H9 (cell line): Measurements from ENCODE around the gene SLC25A31. TPM values are rescaled to one million over a fixed set of nuclear protein-coding genes. Genes with fewer than 3 reads are reported as not detected.

Experiments
- DNase-seq: peaks from one replicate; pipeline ENCODE4 v3.0.0-alpha.2; 2017
- H2AFZ ChIP-seq: one replicate; pipeline ENCODE4 v1.6.1; 2013; ENCODE audit warnings: mild to moderate bottlenecking, low read length, control low read depth, moderate library complexity
- H2AK5ac ChIP-seq: 2 replicates; pipeline ENCODE4 v1.6.1; 2013; ENCODE audit warnings: low read length, control low read depth, mixed read lengths; ENCODE audit not compliant: insufficient read length
- H2BK120ac ChIP-seq: one replicate; pipeline ENCODE4 v1.6.1; 2013; ENCODE audit warnings: low read depth, mild to moderate bottlenecking, low read length, control low read depth, inconsistent platforms; ENCODE audit not compliant: poor library complexity, severe bottlenecking
- H2BK12ac ChIP-seq: 2 replicates; pipeline ENCODE4 v1.6.1; 2013; ENCODE audit warnings: low read length, control low read depth, mixed read lengths, low read depth; ENCODE audit not compliant: insufficient read length
- H2BK15ac ChIP-seq: 2 replicates; pipeline ENCODE4 v1.6.1; 2013; ENCODE audit warnings: low read depth, low read length, control low read depth
- H2BK20ac ChIP-seq: one replicate; pipeline ENCODE4 v1.6.1; 2013; ENCODE audit warnings: low read depth, mild to moderate bottlenecking, low read length, control low read depth, inconsistent platforms; ENCODE audit not compliant: poor library complexity, severe bottlenecking
- H2BK5ac ChIP-seq: 2 replicates; pipeline ENCODE4 v1.6.1; 2013; ENCODE audit warnings: low read length, control low read depth, mixed read lengths; ENCODE audit not compliant: insufficient read length
- H3K14ac ChIP-seq: 2 replicates; pipeline ENCODE4 v1.6.1; 2013; ENCODE audit warnings: low read length, control low read depth; ENCODE audit not compliant: insufficient read depth
- H3K18ac ChIP-seq: 2 replicates; pipeline ENCODE4 v1.6.1; 2013; ENCODE audit warnings: low read depth, mild to moderate bottlenecking, mixed read lengths, low read length, control low read depth; ENCODE audit not compliant: insufficient read length
- H3K23ac ChIP-seq: 2 replicates; pipeline ENCODE4 v1.6.1; 2013; ENCODE audit warnings: low read length, control low read depth, mixed read lengths, low read depth; ENCODE audit not compliant: insufficient read length
- H3K23me2 ChIP-seq: 2 replicates; pipeline ENCODE4 v1.6.1; 2013; ENCODE audit warnings: low read depth, mild to moderate bottlenecking, mixed read lengths, low read length, control low read depth; ENCODE audit not compliant: insufficient read length, poor library complexity, severe bottlenecking
- H3K27ac ChIP-seq: 2 replicates; pipeline ENCODE4 v1.5.1; 2013; ENCODE audit warnings: low read length, control low read depth, mixed read lengths, low read depth; ENCODE audit not compliant: insufficient read length
- H3K27me3 ChIP-seq: 2 replicates; pipeline ENCODE4 v1.6.1; 2013; ENCODE audit warnings: low read length, control low read depth, inconsistent platforms; ENCODE audit not compliant: insufficient read depth
- H3K4ac ChIP-seq: 2 replicates; pipeline ENCODE4 v1.6.1; 2013; ENCODE audit warnings: low read depth, mild to moderate bottlenecking, control low read depth, inconsistent platforms, low read length, moderate library complexity
- H3K4me1 ChIP-seq: 2 replicates; pipeline ENCODE4 v1.6.1; 2013; ENCODE audit warnings: low read length, control low read depth, inconsistent platforms; ENCODE audit not compliant: insufficient read depth
- H3K4me2 ChIP-seq: 2 replicates; pipeline ENCODE4 v1.6.1; 2013; ENCODE audit warnings: low read length, control low read depth, mixed read lengths; ENCODE audit not compliant: insufficient read length, insufficient read depth
- H3K56ac ChIP-seq: 2 replicates; pipeline ENCODE4 v1.6.1; 2013; ENCODE audit warnings: low read depth, mild to moderate bottlenecking, mixed read lengths, low read length, control low read depth; ENCODE audit not compliant: insufficient read length
- H3K79me1 ChIP-seq: 2 replicates; pipeline ENCODE4 v1.6.1; 2013; ENCODE audit warnings: low read depth, mild to moderate bottlenecking, moderate library complexity, low read length, control low read depth, inconsistent platforms; ENCODE audit not compliant: insufficient read depth, poor library complexity, severe bottlenecking
- H3K79me2 ChIP-seq: 2 replicates; pipeline ENCODE4 v1.6.1; 2013; ENCODE audit warnings: low read length, control low read depth, inconsistent platforms; ENCODE audit not compliant: insufficient read depth
- H3K9ac ChIP-seq: 2 replicates; pipeline ENCODE4 v1.6.1; 2013; ENCODE audit warnings: low read length, control low read depth, mixed read lengths; ENCODE audit not compliant: insufficient read length; ENCODE audit errors: extremely low read depth
- H3K9me3 ChIP-seq: one replicate; pipeline ENCODE4 v1.6.1; 2013; ENCODE audit warnings: low read depth, low read length, inconsistent platforms; ENCODE audit not compliant: control insufficient read depth
- H3T11ph ChIP-seq: one replicate; pipeline ENCODE4 v1.6.1; 2013; ENCODE audit warnings: mild to moderate bottlenecking, low read length, control low read depth, inconsistent platforms
- H4K20me1 ChIP-seq: one replicate; pipeline ENCODE4 v1.6.1; 2013; ENCODE audit not compliant: control insufficient read depth, insufficient read length, insufficient read depth
- H4K5ac ChIP-seq: 2 replicates; pipeline ENCODE4 v1.6.1; 2013; ENCODE audit warnings: low read depth, mild to moderate bottlenecking, mixed read lengths, low read length, control low read depth; ENCODE audit not compliant: insufficient read length
- H4K8ac ChIP-seq: replicated peaks from 2 replicates; pipeline ENCODE4 v1.6.1; 2013; ENCODE audit warnings: low read length, control low read depth, mixed read lengths, low read depth; ENCODE audit not compliant: insufficient read length
- H4K91ac ChIP-seq: 2 replicates; pipeline ENCODE4 v1.6.1; 2013; ENCODE audit warnings: low read depth, mild to moderate bottlenecking, moderate library complexity, mixed read lengths, low read length, control low read depth; ENCODE audit not compliant: insufficient read length
- H3K27ac Mint-ChIP-seq, 3 experiments: 2 replicates in 2 of 3; 3 replicates in 1 of 3; pipeline ENCODE4 v1.8.0; 2020 to 2021; ENCODE audit warnings: mixed read lengths in 3 of 3, mild to moderate bottlenecking in 1 of 3, moderate library complexity in 1 of 3
- H3K27me3 Mint-ChIP-seq: 2 replicates; pipeline ENCODE4 v1.8.0; 2021; ENCODE audit warnings: low read depth, mild to moderate bottlenecking, moderate library complexity, mixed read lengths
- H3K36me3 Mint-ChIP-seq, 3 experiments: 2 replicates in 2 of 3; 3 replicates in 1 of 3; pipeline ENCODE4 v1.8.0; 2020 to 2021; ENCODE audit warnings: low read depth in 3 of 3, mixed read lengths in 3 of 3; ENCODE audit not compliant: insufficient read depth in 1 of 3
- H3K4me1 Mint-ChIP-seq, 2 experiments: 2 replicates each; pipeline ENCODE4 v1.8.0; 2020; ENCODE audit warnings: mixed read lengths in 2 of 2
- H3K4me3 Mint-ChIP-seq, 2 experiments: 2 replicates in 1 of 2; 3 replicates in 1 of 2; pipeline ENCODE4 v1.8.0; 2020 to 2021; ENCODE audit warnings: mild to moderate bottlenecking in 2 of 2, mixed read lengths in 2 of 2, moderate library complexity in 1 of 2
- H3K9me3 Mint-ChIP-seq, 2 experiments: 2 replicates in 1 of 2; 3 replicates in 1 of 2; pipeline ENCODE4 v1.8.0; 2020; ENCODE audit warnings: mild to moderate bottlenecking in 2 of 2, mixed read lengths in 2 of 2, moderate library complexity in 1 of 2
- CTCF ChIP-seq: fragments of 200-600 bp; sonication (generic); conservative IDR thresholded peaks from 3 replicates; pipeline ENCODE4 v1.8.0; 2021; ENCODE audit warnings: antibody characterized with exemption, mild to moderate bottlenecking
- WGBS: extraction: QIAGEN DNeasy Blood & Tissue Kit; methylation state at CpG from one replicate; pipeline ENCODE4 v1.1.7; 2013; ENCODE audit warnings: missing lambda C conversion rate, low lambda C conversion rate, mixed read lengths; ENCODE audit not compliant: insufficient read length; ENCODE audit errors: extremely low coverage; 5-methylcytosine and 5-hydroxymethylcytosine counted together
- total RNA-seq: library from RNA; stranded (reverse); gene quantifications from 2 replicates; pipeline ENCODE4 v1.2.1, GENCODE V29; 2021

SLC25A31 gene
- total RNA-seq, 1 experiment from 2014 or later = not detected

DNA sequence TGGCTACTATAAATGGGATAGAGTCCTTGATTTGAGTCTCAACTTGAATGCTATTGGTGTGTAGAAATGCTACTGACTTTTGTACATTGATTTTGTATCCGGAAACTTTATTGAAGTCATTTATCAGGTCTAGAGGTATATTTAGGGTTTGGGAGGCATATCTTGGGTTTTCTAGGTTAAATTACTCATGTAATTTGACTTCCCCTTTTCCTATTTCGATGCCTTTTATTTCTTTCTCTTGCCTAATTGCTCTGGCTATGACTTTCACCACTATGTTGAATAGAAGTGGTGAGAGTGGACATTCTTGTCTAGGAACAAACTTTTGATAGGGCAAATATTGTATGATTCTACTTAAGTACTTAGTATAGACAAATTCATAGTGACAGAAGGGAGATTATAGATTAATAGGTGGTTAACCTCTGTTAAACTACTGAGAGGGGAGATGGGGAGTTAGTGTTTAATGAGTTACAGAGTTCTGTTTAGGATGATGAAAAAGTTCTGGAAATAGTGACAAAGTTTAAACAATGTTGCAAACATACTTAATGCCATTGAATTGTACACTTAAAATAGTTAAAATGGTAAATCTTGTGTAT is 29.1 kb downstream of the SLC25A31 start:
- H3T11ph ChIP-seq = no peak overlapping the region
- no peak overlapping the region for H3K4me2 ChIP-seq
- no peaks in the 10 kb centered on the region for H3K23me2 ChIP-seq
- H4K8ac ChIP-seq = no peak overlapping the region
- no peak overlapping the region for H3K23ac ChIP-seq
- H2AFZ ChIP-seq = no peak overlapping the region
- H2BK12ac ChIP-seq = no peak overlapping the region
- no peak overlapping the region for H3K27ac ChIP-seq
- no CpG with 5 or more reads among the region's 2 CpGs for WGBS
- no peak overlapping the region for H3K14ac ChIP-seq
- H4K91ac ChIP-seq = no peak overlapping the region
- no peaks in the 10 kb centered on the region for H3K27me3 ChIP-seq
- no peaks in the 10 kb centered on the region for H3K79me2 ChIP-seq
- no peaks in the 10 kb centered on the region for H3K27me3 Mint-ChIP-seq
- H2BK120ac ChIP-seq = no peak overlapping the region
- H4K5ac ChIP-seq = no peak overlapping the region
- no peak overlapping the region for H3K4ac ChIP-seq
- H3K4me3 Mint-ChIP-seq = no peak overlapping the region
- no peak overlapping the region for H3K9ac ChIP-seq
- no peaks in the 10 kb centered on the region for H3K9me3 ChIP-seq
- TF ChIP-seq CTCF = no peak
- H3K18ac ChIP-seq = no peak overlapping the region
- no peak overlapping the region for H3K56ac ChIP-seq
- no peaks in the 10 kb centered on the region for H3K4me1 ChIP-seq
- H3K79me1 ChIP-seq = no peaks in the 10 kb centered on the region
- H3K27ac Mint-ChIP-seq = no peak overlapping the region
- peaks cover 0 to 10% of the 10 kb centered on the region in 2 experiments; a peak in 3 of 5 replicates for H3K9me3 Mint-ChIP-seq
- DNase-seq = no peak
- no peak overlapping the region for H2BK20ac ChIP-seq
- H3K4me1 Mint-ChIP-seq = no peaks in the 10 kb centered on the region
- no peak overlapping the region for H2AK5ac ChIP-seq
- no peaks in the 10 kb centered on the region; a peak in 1 of 7 replicates for H3K36me3 Mint-ChIP-seq
- no peaks in the 10 kb centered on the region for H4K20me1 ChIP-seq
- no peak overlapping the region for H2BK5ac ChIP-seq
- no peak overlapping the region for H2BK15ac ChIP-seq
